Mucosa of rectum (tissue), 2 donors: Measurements from ENCODE around the gene COL19A1.

ENCODE experiments used
- H3K27ac ChIP-seq, 2 donors: one replicate each; pipeline ENCODE4 v1.7.0; 2013; ENCODE audit warnings: inconsistent platforms in 2 of 2, low read depth in 2 of 2, low read length in 2 of 2
- H3K27me3 ChIP-seq, 2 donors: one replicate each; pipeline ENCODE4 v1.7.0; 2013; ENCODE audit warnings: low read length in 2 of 2; ENCODE audit not compliant: control insufficient read depth in 2 of 2, insufficient read depth in 2 of 2
- H3K36me3 ChIP-seq, 2 donors: one replicate each; pipeline ENCODE4 v1.7.0; 2013; ENCODE audit warnings: low read length in 2 of 2; ENCODE audit not compliant: control insufficient read depth in 2 of 2, insufficient read depth in 2 of 2
- H3K4me1 ChIP-seq, 2 donors: one replicate each; pipeline ENCODE4 v1.7.0; 2013; ENCODE audit warnings: low read length in 2 of 2, mild to moderate bottlenecking in 1 of 2; ENCODE audit not compliant: control insufficient read depth in 2 of 2, insufficient read depth in 2 of 2
- H3K4me3 ChIP-seq, 2 donors: one replicate each; pipeline ENCODE4 v1.7.0; 2013; ENCODE audit warnings: low read length in 2 of 2
- H3K9ac ChIP-seq, 2 donors: one replicate each; pipeline ENCODE4 v1.7.0; 2013; ENCODE audit warnings: low read length in 2 of 2, low read depth in 1 of 2, mild to moderate bottlenecking in 1 of 2
- H3K9me3 ChIP-seq, 2 donors: one replicate each; pipeline ENCODE4 v1.7.0; 2013; ENCODE audit warnings: low read length in 2 of 2; ENCODE audit not compliant: control insufficient read depth in 2 of 2
- donor health status: healthy.
- donor health status: Normal muscosa, but diverticular disease.

Gene COL19A1

DNA sequence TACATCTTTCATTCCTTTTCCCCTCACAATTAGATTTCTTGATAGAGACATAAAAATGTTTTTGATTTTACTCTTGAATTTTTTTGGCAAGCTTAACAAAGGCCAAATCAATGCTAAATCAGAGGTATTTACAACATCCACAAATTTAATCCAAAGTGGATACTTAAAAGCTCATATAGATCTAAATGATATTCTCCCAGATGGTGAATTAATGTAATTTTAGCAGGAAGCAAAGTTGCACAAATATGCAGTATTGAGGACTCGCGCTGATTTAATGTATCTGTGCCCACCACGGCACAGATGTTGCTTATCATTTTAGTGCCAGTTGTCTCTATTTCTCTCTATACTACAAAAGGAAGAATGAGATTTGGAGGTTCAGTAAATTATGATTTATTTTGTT is 167.4 kb downstream of the COL19A1 start:
- Histone ChIP-seq H3K36me3 (no peaks in the 10 kb centered on the region), H3K27ac (no peak overlapping the region), H3K27me3 (no peaks in the 10 kb centered on the region), H3K4me1 (no peaks in the 10 kb centered on the region), H3K4me3 (no peak overlapping the region), H3K9me3 (no peaks in the 10 kb centered on the region), H3K9ac (no peak overlapping the region)

DNA sequence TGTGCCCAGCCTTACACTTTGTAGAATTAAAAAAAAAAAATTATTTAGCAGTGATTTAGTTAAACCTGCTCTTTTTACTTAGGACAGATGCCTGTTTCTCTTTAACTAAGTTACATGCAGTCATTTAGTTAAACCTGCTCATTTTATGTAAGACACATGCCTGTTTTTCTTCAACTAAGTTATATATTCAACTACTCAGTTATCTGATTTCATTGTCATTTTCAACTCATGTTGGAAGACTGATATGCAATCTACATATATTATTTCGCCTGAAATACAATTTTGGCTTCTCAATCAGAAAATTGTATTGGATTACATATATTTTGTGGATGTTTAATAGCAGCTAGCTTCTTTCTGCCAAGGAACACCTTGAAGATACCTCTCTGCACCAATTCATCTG is 171.1 kb downstream of the COL19A1 start:
- no peak overlapping the region for H3K4me3 ChIP-seq
- H3K36me3 ChIP-seq: no peaks in the 10 kb centered on the region
- no peaks in the 10 kb centered on the region for H3K27me3 ChIP-seq
- no peaks in the 10 kb centered on the region for H3K9me3 ChIP-seq
- no peak overlapping the region for H3K27ac ChIP-seq
- H3K9ac ChIP-seq: no peak overlapping the region
- no peaks in the 10 kb centered on the region for H3K4me1 ChIP-seq

DNA sequence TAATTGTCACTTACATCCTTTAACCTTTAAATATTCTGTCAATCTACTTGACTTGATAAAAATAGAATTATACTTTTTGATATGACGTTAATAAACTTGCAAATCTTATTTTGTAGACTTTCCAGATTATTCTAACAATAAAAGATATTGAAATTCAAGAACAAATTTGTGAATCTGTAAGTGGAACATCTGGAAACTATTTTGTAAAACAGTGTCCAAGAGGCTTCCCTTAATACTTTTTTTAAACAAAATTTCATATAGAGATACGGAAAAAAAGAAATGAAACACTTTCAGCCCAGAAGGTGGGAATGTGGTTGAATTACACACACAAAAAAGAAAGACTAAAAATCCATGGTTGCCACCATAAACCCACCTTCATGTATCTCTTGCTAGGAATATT is 174.4 kb downstream of the COL19A1 start:
- H3K36me3 ChIP-seq: no peaks in the 10 kb centered on the region
- no peak overlapping the region for H3K9ac ChIP-seq
- no peaks in the 10 kb centered on the region for H3K9me3 ChIP-seq
- no peaks in the 10 kb centered on the region for H3K4me1 ChIP-seq
- H3K27ac ChIP-seq: no peak overlapping the region
- H3K4me3 ChIP-seq: no peak overlapping the region
- H3K27me3 ChIP-seq: no peaks in the 10 kb centered on the region

DNA sequence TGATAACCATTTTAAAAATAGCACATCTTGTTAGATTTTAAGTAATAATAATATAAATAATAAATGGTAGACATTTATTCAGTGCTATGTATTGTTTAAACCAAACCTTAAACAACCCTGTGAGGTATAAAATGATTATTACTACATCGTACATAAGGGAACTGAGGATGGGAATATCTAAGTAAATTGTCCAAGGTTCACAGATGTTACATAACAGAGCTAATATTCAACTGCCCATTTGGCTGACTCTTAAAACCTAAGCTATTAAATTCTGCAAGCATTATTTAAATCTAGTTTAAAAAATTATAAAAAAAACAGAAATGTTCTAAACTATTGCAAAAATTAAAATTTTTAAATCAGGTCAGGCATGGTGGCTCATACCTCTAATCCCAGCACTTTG is 175.1 kb downstream of the COL19A1 start:
- H3K9me3 ChIP-seq: no peaks in the 10 kb centered on the region
- no peaks in the 10 kb centered on the region for H3K4me1 ChIP-seq
- H3K36me3 ChIP-seq: no peaks in the 10 kb centered on the region
- no peak overlapping the region for H3K9ac ChIP-seq
- no peak overlapping the region for H3K27ac ChIP-seq
- H3K27me3 ChIP-seq: no peaks in the 10 kb centered on the region
- no peak overlapping the region for H3K4me3 ChIP-seq

DNA sequence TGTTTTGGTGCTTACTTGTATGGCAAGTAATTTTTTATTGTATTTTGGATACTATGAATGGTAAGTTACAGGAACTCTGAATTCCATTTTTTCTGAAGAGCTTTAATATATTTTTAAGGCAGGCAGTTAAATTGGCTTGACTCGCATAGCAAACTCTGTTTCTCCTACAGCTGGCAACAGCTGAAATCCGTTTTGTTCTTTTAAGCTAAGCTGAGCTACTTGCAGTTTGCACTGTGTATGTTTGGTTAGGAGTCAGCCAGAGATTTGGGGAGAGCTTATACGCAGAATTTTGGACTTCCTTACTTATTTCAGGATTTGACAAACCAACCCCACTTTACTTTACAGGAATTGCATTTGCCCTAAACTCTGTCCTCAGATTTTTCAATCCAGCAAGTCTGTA is 179.1 kb downstream of the COL19A1 start:
- Histone ChIP-seq H3K27me3 (no peaks in the 10 kb centered on the region), H3K27ac (no peak overlapping the region), H3K4me3 (no peak overlapping the region), H3K9me3 (no peaks in the 10 kb centered on the region), H3K4me1 (no peaks in the 10 kb centered on the region), H3K36me3 (no peaks in the 10 kb centered on the region), H3K9ac (no peak overlapping the region)

DNA sequence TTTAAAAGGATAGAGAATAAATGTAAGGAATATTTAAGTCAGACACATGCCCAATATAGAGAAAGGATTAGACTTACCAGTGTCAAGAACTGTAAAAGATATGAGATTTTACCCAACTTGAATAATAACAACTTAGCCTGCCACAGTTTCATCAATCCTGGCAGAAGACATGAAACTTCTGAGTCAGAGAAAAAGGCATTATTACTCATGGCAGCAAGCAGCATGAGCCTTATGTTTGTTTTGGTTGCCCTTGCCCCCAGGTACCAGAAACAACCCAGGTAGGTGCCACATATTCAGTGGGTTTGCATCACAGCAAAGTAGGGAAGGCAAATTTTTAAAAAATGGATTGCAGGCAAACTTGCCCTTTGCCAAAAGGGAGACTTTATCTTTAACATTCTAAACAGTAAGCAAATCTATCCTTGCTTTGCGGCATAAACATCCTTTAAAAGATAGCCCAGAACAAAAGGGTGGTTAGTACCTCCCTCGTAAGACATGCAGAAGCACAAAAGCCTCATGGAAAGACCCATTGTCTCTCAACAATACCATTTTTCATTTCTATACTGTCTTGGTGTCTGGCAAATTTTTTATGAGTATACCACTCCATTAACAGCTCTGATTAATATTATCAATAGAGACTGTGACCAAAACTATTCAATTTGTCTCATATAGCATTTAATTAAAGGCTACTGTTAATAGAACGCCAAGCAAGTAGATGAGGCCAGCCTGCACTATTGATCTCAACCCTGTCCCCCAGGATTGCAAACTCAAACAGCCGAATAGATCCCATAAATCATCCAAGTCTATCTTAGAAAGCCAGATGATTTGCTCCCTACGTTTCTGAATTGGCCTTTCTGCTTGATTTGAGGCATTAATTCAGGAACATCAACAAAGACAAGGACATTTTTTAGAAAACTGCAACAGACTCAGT is 185.1 kb downstream of the COL19A1 start:
- Histone ChIP-seq H3K9me3 (no peaks in the 10 kb centered on the region), H3K4me3 (no peak overlapping the region), H3K4me1 (no peaks in the 10 kb centered on the region), H3K27ac (no peak overlapping the region), H3K36me3 (no peaks in the 10 kb centered on the region), H3K9ac (no peak overlapping the region), H3K27me3 (no peaks in the 10 kb centered on the region)

DNA sequence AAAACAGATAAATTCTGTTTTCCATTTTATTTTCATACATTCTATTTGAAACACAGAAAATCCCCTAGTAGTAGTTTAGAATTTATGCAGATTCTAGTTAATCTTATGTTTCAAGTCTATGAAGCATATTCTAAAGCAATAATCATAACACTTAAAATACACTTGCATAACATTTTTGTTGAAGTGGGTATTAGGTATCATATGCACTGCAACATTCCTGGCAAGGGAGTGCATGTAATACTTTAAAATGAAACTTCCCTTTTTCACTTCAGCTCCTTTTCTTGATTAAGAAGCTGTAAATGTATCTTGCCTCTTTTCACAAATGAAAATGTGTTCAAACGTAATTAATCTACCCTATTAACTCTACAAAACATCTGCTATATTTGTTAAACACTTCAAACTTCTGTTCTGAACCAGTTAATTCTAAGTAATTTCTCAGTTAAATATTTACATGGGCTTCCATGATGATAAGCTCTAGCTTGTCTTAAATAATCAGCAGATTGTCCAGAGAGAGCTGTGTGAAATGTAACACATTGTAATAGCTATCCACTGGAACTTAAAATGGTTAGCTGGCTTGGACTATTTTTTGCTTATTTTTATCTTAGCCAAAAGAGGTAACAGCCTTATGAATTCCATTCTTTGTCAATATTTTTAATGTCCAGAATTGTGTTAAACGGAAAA is 192.8 kb downstream of the COL19A1 start:
- Histone ChIP-seq H3K4me3 (no peak overlapping the region), H3K9me3 (no peaks in the 10 kb centered on the region), H3K4me1 (no peaks in the 10 kb centered on the region), H3K36me3 (no peaks in the 10 kb centered on the region), H3K27ac (no peak overlapping the region), H3K27me3 (no peaks in the 10 kb centered on the region), H3K9ac (no peak overlapping the region)

DNA sequence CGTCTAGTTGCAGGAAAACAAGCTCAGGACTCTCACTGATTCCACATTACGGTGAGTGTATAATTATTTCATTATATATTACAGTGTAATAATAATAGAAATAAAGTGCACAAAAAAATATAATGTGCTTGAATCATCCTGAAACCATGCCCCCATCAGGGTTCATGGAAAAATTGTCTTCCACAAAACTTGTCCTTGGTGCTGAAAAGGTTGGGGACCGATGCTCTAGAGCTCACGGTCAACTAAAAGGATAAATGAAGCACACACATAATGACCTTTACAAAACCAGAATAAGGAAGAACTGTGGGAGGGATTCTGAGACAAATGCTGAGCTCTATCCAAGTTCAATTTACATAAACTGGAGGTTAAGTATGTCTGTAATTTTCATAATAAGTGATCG is 194.3 kb downstream of the COL19A1 start:
- no peaks in the 10 kb centered on the region for H3K36me3 ChIP-seq
- no peaks in the 10 kb centered on the region for H3K9me3 ChIP-seq
- no peaks in the 10 kb centered on the region for H3K27me3 ChIP-seq
- no peak overlapping the region for H3K27ac ChIP-seq
- no peak overlapping the region for H3K9ac ChIP-seq
- no peak overlapping the region for H3K4me3 ChIP-seq
- no peaks in the 10 kb centered on the region for H3K4me1 ChIP-seq

DNA sequence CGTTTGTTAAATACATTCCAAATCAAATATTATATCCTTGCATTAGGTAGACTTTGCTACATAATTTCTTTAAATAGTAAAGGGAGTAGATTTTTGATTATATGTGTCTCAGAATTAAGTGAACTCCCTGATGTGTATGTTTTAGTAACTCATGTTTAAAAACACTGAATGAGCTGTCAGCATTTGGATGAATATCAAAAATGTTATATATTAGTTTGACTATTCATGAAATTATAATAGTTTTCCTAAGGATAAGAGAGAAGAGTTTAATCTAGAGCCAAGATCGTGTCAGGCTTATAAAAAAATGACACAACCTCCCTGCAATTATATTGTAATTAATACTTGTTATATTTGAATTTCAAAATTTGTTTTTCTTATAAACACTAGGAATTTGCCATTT is 195.2 kb downstream of the COL19A1 start:
- Histone ChIP-seq H3K9me3 (no peaks in the 10 kb centered on the region), H3K4me3 (no peak overlapping the region), H3K27me3 (no peaks in the 10 kb centered on the region), H3K27ac (no peak overlapping the region), H3K9ac (no peak overlapping the region), H3K36me3 (no peaks in the 10 kb centered on the region), H3K4me1 (no peaks in the 10 kb centered on the region)

DNA sequence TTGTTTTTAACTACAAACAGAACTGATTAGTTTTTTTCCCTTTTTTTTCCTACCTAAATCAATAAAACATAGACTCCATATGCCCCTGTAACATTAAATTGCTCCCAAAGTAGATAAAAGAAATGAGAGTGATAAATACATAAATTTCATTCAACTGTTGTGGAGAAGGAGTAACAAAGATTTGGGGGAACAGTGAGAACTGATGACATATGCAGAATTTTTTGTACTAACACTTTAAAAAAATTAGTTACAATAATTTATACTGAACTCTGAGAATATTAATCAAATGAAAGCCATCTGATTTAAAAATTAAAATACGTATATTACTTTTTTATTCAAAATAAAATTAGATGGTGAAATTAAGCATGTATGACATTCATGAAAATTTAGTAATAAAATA is 195.7 kb downstream of the COL19A1 start:
- no peaks in the 10 kb centered on the region for H3K27me3 ChIP-seq
- H3K9ac ChIP-seq: no peak overlapping the region
- no peaks in the 10 kb centered on the region for H3K36me3 ChIP-seq
- H3K9me3 ChIP-seq: no peaks in the 10 kb centered on the region
- H3K4me3 ChIP-seq: no peak overlapping the region
- H3K27ac ChIP-seq: no peak overlapping the region
- no peaks in the 10 kb centered on the region for H3K4me1 ChIP-seq
